Measurements from ENCODE around the gene PIGH.

Gene PIGH

DNA sequence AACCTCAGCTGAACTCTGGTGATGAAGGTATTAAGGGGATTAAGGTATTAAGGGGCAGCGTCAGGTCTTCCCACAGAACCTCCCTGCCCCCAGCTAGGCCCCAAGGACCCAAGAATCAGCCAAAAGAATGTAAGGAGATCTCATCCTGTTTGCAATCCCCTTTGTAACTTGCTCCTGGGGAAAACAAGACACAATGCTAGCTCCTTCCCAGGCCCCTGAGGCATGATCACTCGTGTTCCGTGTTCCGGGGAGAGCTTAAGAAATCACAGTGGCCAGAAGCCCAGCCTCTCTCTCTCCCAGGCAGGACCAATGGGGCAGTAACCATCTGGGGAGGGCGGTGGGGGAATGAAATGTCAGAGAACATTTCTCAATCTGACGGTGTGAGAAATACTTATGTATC is 33.2 kb downstream of the PIGH start:
- TF ChIP-seq MYC (IDR thresholded peaks at IDR 0.05; ENCODE audit: low read depth, low read length), result no peak
- TF ChIP-seq, protein P1, sequence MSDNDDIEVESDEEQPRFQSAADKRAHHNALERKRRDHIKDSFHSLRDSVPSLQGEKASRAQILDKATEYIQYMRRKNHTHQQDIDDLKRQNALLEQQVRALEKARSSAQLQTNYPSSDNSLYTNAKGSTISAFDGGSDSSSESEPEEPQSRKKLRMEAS (IDR thresholded peaks at IDR 0.05; ENCODE audit: low read depth, low read length), result no peak
- TF ChIP-seq, protein P2, sequence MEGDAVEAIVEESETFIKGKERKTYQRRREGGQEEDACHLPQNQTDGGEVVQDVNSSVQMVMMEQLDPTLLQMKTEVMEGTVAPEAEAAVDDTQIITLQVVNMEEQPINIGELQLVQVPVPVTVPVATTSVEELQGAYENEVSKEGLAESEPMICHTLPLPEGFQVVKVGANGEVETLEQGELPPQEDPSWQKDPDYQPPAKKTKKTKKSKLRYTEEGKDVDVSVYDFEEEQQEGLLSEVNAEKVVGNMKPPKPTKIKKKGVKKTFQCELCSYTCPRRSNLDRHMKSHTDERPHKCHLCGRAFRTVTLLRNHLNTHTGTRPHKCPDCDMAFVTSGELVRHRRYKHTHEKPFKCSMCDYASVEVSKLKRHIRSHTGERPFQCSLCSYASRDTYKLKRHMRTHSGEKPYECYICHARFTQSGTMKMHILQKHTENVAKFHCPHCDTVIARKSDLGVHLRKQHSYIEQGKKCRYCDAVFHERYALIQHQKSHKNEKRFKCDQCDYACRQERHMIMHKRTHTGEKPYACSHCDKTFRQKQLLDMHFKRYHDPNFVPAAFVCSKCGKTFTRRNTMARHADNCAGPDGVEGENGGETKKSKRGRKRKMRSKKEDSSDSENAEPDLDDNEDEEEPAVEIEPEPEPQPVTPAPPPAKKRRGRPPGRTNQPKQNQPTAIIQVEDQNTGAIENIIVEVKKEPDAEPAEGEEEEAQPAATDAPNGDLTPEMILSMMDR (IDR thresholded peaks at IDR 0.05; ENCODE audit: low read depth, low read length), result no peak
- TF ChIP-seq POLR2A (IDR thresholded peaks at IDR 0.05; ENCODE audit: extremely low read depth, insufficient read length), result no peak
- H3K4me3 ChIP-seq (ENCODE audit: low read depth, low read length), result no peak overlapping the region
- no peak for DNase-seq (ENCODE audit: low read depth)

DNA sequence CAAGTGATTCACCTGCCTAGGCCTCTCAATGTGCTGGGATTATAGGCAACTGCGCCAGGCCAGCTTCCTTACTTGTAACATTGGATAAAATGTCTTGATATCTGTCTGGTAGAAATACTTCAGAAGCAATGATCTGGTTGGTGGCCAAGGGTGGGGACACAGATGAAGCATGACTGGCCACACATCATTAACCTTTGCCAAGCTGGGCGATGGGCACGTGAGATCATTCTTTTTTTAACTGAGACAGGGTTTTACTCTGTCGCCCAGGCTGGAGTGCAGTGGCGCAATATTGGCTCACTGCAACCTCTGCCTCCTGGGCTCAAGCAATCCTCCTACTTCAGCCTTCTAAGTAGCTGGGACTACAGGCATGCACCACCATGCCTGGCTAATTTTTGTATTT is 35.8 kb downstream of the PIGH start:
- no peak overlapping the region for H3K4me3 ChIP-seq (ENCODE audit: low read depth, low read length)
- DNase-seq (ENCODE audit: low read depth), result no peak
- TF ChIP-seq POLR2A (IDR thresholded peaks at IDR 0.05; ENCODE audit: extremely low read depth, insufficient read length), result no peak
- TF ChIP-seq, protein P1 (IDR thresholded peaks at IDR 0.05; ENCODE audit: low read depth, low read length), result no peak

DNA sequence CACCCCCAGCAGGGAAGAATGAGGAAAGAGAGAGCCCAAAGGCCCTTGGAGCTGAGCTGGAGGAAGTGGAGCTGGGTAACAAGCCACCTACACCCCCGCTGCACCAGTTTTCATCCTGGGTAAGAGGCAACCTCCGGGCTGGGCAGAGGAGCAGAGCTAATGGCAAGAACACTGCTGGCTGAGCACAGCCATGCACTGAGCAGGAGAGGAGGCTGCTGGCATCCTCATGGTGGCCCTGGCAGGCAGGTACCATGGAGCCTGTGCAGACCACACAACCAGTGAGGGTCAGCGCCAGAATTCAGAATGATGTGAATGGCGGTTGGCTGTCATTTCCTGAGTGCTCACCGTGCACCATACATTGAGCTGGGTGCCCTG is 37.3 kb downstream of the PIGH start:
- TF ChIP-seq, protein P1 (IDR thresholded peaks at IDR 0.05; ENCODE audit: low read depth, low read length), result no peak
- TF ChIP-seq, protein P2 (IDR thresholded peaks at IDR 0.05; ENCODE audit: low read depth, low read length), result no peak
- TF ChIP-seq MYC (IDR thresholded peaks at IDR 0.05; ENCODE audit: low read depth, low read length) (no peak), POLR2A (IDR thresholded peaks at IDR 0.05; ENCODE audit: extremely low read depth, insufficient read length) (no peak)
- DNase-seq (ENCODE audit: low read depth), result no peak
- no peak overlapping the region for H3K4me3 ChIP-seq (ENCODE audit: low read depth, low read length)

DNA sequence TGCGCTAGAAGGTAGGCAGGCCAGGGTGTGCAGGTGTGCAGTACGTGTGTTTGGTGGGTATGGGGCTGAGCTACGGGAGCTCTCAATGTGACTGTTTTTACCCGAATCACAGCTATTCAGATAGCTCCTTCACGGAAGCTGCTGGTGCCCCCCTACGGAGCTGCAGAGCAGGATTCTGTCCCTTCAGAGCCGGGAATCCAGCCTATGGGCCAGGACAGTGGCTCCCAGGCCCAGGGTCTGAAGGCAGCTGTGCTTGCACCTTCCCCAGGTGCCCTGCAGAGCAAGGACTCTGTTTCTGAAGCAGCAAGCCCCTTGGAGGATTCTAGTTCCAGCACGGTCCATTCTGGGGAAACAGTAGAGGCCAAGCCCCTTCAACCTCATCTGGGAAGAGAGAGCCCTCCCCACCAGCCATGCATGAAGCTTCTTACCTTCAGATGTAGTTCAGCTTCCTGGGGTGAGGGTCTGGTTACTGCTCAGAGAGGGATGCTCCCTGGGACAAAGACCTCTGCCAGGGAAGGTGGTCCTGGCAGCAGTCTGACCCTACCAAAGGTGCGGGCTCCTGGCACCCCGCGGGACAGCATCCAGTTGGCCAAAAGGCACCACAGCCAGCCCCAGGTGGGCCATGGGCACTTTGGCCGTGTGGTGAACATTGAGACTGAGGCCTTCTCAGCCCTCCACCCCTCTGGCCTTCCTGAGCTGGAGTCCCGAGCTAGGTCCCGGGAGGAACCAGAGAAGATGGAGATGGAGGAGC is 37.9 kb downstream of the PIGH start:
- H3K4me3 ChIP-seq (ENCODE audit: low read depth, low read length), result no peak overlapping the region
- no peak for DNase-seq (ENCODE audit: low read depth)
- no peak for TF ChIP-seq POLR2A (IDR thresholded peaks at IDR 0.05; ENCODE audit: extremely low read depth, insufficient read length)
- TF ChIP-seq, protein P1 (IDR thresholded peaks at IDR 0.05; ENCODE audit: low read depth, low read length), result no peak
- TF ChIP-seq, protein P2 (IDR thresholded peaks at IDR 0.05; ENCODE audit: low read depth, low read length), result no peak
- TF ChIP-seq MYC (IDR thresholded peaks at IDR 0.05; ENCODE audit: low read depth, low read length), result no peak

DNA sequence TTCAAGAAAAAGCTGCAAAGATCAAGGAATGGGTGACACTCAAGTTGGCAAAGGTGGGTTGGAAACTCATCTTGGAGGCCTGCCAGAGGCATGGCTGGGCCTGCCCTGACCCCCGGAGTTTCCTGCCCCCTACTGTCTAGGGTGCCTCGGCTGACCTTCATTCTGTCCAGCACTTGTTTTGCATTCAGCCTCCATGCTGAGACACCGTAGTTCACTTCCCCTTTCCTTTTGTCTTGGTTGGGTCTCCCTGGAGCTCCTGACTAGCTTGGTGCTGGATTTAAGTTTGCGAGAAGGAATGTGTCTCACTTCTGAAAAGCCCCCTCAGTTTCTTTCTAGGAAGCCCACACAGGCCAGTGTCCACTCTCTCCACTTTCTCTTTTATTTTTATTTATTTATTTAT is 40.4 kb downstream of the PIGH start:
- DNase-seq (ENCODE audit: low read depth), result peak; percentile 57
- no peak overlapping the region for H3K4me3 ChIP-seq (ENCODE audit: low read depth, low read length)
- TF ChIP-seq POLR2A (IDR thresholded peaks at IDR 0.05; ENCODE audit: extremely low read depth, insufficient read length) (no peak), MYC (IDR thresholded peaks at IDR 0.05; ENCODE audit: low read depth, low read length) (no peak)
- TF ChIP-seq, protein P1 (IDR thresholded peaks at IDR 0.05; ENCODE audit: low read depth, low read length), result no peak
- TF ChIP-seq, protein P2 (IDR thresholded peaks at IDR 0.05; ENCODE audit: low read depth, low read length), result no peak

DNA sequence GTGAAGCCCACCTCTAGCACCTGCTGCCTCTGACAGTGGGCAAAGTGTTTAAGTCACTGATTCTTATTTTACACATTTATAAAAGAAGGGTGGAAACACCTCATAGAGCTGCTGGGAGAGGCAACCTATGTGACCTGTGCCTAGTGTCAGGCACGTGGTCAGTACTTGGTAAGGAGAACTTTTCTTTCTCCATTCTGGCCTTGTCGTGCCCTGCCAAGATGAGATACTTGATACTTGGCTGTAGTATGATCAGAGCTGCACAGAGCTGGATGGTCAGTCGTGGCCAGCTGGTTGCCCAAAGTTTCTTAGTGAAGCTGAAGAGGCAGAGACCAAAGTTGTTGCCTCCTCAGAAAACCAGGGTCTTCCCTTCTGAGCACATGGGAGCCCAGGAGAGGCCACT is 42.4 kb downstream of the PIGH start:
- TF ChIP-seq MYC (IDR thresholded peaks at IDR 0.05; ENCODE audit: low read depth, low read length), result no peak
- TF ChIP-seq, protein P2 (IDR thresholded peaks at IDR 0.05; ENCODE audit: low read depth, low read length), result no peak
- TF ChIP-seq, protein P1 (IDR thresholded peaks at IDR 0.05; ENCODE audit: low read depth, low read length), result no peak
- no peak for TF ChIP-seq POLR2A (IDR thresholded peaks at IDR 0.05; ENCODE audit: extremely low read depth, insufficient read length)
- no peak overlapping the region for H3K4me3 ChIP-seq (ENCODE audit: low read depth, low read length)
- no peak for DNase-seq (ENCODE audit: low read depth)
